ENCODE measurements around the gene KCNN1.
"Not testable (repeated sequence)": the region's sequence is repeated elsewhere in the genome, so short reads cannot be mapped to it uniquely, and the experiment has no call there.

The KCNN1 gene

GRCh38 chr19:17966550-17967256 lies at the start of gene KCNN1:
Gene KCNN1 (plus strand): TSS chr19:17967107. CDS start chr19:17973889, 6,782 bp downstream.
- DNase-seq = no peak

- not testable (repeated sequence) for DNase-seq
These were observed 48.8 kb upstream of the KCNN1 start for GRCh38 chr19:17918151-17918550.

- not testable (repeated sequence) for DNase-seq
These were observed 47.8 kb upstream of the KCNN1 start for GRCh38 chr19:17919122-17919521.

GRCh38 chr19:17920527-17920926 lies 46.4 kb upstream of the KCNN1 start:
- no peak for DNase-seq

GRCh38 chr19:17922138-17922537 lies 44.8 kb upstream of the KCNN1 start:
- DNase-seq = no peak

- DNase-seq = no peak
These were observed 40.9 kb upstream of the KCNN1 start for GRCh38 chr19:17926044-17926443.

- DNase-seq = no peak
These were observed 37.9 kb upstream of the KCNN1 start for GRCh38 chr19:17929056-17929455.

GRCh38 chr19:17931532-17932191 lies 35.2 kb upstream of the KCNN1 start:
- DNase-seq = no peak

GRCh38 chr19:17932485-17933338 lies 34.2 kb upstream of the KCNN1 start, which contains the start of gene CCDC124:
Gene CCDC124 (plus strand): TSS chr19:17933015. CDS start chr19:17936421, 3,406 bp downstream.
- DNase-seq = peak; percentile 77

GRCh38 chr19:17933414-17934129 lies 33.3 kb upstream of the KCNN1 start:
- DNase-seq = no peak

- DNase-seq = no peak
These were observed 30.5 kb upstream of the KCNN1 start for GRCh38 chr19:17936379-17936778.

GRCh38 chr19:17937371-17937900 lies 29.5 kb upstream of the KCNN1 start:
- DNase-seq = no peak

GRCh38 chr19:17938092-17938845 lies 28.6 kb upstream of the KCNN1 start:
- DNase-seq = peak; percentile 45

- DNase-seq = no peak
These were observed 24.7 kb upstream of the KCNN1 start for GRCh38 chr19:17942181-17942580.

GRCh38 chr19:17942582-17943273 lies 24.2 kb upstream of the KCNN1 start:
- DNase-seq = no peak

- DNase-seq = no peak
These were observed 23.4 kb upstream of the KCNN1 start for GRCh38 chr19:17943274-17944221.

- no peak for DNase-seq
These were observed 22.6 kb upstream of the KCNN1 start for GRCh38 chr19:17944301-17944700.

- DNase-seq = no peak
These were observed 19.7 kb upstream of the KCNN1 start for GRCh38 chr19:17946965-17947784.

All from NCI-H1694 (cell line).